Fibroblast of skin of left quadriceps (primary cell): ENCODE data around the gene DMPK.
"Not testable (repeated sequence)": the region's sequence is repeated elsewhere in the genome, so short reads cannot be mapped to it uniquely, and the experiment has no call there.

ENCODE experiments used
- DNase-seq, 2 experiments: peaks; one replicate each; pipeline ENCODE4 v3.0.0-alpha.2; 2013; ENCODE audit warnings: low read depth in 2 of 2

The DMPK gene

GRCh38 chr19:45769821-45770191, 12.5 kb downstream of the DMPK start:
- no peak for DNase-seq

DNA sequence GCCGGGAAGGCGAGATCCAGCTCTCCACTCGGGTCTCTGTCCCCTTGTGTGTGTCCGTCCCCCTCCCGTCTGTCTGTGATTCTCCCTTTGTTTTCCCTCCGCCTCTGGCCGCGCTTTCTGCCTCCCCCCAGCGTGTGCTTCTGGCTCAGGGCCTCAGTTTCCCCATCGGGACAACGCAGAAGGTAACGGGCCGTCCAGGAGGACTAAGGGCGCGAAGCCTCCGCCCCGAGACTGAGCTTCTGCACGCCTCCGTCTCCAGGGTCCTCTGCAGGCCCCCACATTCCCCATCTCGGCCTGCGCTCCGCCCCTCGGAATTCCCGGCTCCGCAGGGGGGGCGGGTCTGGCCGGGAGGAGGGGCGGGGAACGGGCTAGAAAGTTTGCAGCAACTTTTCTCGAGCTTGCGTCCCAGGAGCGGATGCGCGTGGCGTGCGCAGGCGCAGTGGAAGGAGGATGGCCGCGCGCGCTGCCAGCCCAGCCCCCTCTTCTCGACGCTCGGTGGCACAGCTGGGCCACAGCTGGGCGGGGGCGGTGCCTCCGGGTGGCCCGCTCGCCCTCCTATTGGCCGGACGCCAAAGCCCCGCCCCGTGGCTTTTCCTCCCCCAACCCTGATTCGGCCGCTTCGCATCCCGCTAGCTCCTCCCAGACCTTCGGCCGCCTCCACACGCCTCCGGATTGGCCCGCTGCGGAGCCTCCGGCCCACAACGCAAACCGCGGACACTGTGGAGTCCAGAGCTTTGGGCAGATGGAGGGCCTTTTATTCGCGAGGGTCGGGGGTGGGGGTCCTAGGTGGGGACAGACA, 13.1 kb downstream of the DMPK start, which contains the start of gene SIX5:
TSS of gene SIX5 (minus strand) at position 269 of the 799 bp plus-strand sequence. CDS start 408 bp downstream, outside the sequence.
- DNase-seq = peak; percentile 97

DNA sequence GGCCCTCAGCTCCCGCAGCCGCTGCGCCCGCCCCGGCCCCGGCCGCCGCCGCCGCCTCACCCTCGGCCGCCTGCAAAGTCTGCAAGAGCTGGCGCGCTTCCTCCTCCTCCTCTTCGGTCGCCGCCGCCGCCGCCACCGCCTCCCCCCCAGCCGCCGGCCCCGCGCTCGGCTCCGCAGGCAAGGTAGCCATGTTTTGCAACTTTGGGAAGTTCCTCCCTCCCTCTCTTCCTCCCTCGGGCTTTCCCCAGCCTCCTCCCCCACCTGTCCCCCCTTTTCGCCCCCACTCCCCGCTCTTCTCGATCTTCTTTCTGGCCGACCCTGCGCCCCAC, 13.7 kb downstream of the DMPK start:
- no peak for DNase-seq

DNA sequence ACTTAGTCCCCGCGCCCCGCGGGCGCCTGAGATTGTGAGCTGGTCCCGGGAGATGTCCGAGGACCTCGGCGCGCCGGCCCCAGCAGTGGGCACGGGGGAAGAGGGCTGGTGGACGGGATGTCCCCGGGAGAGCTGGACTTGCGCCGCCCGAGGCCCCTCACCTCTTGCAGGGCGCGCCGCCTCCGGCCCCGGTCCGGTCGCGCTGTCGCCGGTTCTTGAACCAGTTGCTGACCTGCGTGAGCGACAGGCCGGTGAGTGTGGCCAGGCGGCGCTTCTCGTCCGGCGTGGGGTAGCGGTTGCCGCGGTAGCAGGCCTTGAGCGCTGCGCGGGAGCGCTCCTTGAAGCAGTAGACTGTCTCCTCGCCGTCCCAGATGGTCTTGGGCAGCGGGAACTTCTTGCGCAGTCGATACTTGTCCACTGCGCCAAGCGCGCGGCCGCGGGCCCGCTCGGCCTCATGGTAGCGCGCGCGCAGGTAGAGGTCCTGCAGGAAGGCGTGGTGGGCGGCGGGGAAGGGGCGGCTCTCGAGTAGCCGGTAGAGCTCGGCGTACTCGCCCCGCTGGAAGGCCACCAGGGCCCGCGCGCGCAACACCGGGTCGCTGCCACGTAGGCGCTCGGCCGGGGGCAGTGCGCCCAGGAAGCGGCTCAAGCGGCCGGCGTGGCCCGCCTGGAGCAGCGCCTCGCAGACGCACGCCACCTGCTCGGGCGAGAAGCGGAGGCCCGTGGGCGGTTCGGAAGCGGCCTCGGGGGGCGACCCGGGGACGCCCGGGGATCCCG, 14.2 kb downstream of the DMPK start:
- no peak for DNase-seq

DNA sequence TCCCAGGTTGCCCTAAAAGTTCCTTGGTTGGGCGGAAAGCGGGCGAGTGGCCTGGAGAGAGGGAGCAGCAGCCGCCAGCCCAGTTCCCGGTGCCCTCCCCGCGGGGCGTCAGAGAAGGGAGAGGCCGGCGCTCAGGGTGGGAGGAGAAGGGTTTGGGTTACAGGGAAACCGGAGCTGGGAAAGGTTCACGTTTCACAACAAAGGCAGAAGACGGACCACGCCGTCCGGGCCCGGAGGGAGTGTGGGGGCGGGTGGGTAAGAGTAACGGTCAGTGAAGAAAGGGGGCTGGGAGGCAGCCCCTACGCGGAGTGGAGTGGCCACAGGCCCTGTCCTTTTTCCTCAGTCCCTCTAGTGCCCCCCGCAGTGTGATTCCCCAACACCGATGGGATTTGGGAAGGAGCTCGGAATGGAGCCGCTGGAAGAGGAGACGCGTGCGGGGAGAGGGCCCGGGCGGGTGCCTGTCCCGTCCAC, 14.8 kb downstream of the DMPK start:
- peak; percentile 51 to 61 for DNase-seq

- no peak for DNase-seq
Observed at GRCh38 chr19:45766869-45767346, 15.4 kb downstream of the DMPK start.

GRCh38 chr19:45766296-45766868, 15.9 kb downstream of the DMPK start:
- no peak for DNase-seq

- no peak for DNase-seq
Observed at GRCh38 chr19:45765702-45766295, 16.5 kb downstream of the DMPK start.

DNA sequence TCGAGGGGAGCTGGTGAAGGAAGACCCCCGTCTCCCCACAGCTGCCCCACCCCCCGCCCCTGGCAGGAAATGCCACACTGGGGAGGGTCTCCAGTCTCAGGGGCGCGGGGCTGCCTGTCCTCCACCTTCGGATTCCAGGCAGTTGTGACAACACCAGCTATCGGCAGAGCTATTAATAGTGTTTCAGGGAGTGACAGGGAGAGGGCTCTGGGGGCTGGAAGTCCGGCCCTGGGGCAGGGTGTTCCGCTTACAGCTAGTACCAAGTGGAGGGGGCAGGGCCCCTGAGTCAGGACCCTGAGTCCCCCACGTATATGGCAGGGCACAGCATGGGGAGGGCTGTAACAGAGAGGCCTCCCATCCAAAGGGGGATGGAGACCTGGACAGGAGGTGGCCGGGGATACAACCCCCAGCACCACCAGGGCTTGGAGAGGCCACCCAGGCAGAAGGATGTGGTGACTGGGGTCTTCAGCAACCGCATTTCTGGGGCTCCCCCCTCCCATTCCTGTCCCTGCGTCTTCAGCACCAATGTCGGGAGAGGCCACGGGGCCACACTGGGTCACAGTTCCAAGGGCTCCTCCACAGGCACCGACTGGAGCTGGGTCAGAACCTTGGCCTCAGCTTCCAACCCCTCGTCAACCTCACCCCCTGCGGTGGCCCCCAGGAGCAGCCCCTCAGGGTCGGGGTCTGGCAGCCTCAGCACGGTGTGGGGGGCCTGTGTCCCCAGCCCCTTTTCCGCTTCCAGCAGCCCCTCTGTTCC, 17.2 kb downstream of the DMPK start:
- DNase-seq = no peak

- DNase-seq = no peak
Observed at GRCh38 chr19:45764475-45764874, 17.8 kb downstream of the DMPK start.

DNA sequence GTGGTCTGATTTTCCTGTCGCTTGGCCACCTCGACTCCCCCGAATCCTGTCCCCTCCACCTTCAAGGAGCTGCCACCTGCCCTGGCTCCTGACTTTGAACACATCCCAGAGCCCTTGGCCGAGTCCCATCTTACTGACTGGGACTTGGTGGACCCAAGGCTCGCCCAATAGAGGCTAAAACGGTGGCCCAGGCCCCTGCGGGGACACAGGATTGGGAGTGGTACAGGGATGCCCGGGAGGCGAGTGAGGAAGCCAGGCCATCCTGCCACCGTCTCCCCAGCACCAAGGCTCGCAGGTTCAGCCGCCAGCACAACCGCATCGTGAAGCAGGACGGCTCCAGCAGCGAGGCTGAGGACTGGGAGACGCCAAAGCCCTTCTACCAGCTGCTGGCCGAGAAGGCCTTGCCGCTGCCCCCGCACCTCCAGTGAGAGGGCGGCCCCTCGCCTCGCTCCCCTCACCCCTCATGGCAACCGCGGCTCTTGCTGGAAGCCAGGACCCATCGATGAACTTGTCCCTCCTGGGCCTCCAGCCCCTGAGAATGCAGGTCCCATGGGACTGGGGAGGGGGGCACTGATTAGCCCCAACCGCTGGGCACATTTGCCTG, 18.5 kb downstream of the DMPK start:
- no peak for DNase-seq

- no peak for DNase-seq
Observed at GRCh38 chr19:45762870-45763631, 19.2 kb downstream of the DMPK start.

GRCh38 chr19:45761714-45762113, 20.6 kb downstream of the DMPK start:
- no peak for DNase-seq

- DNase-seq = no peak
Observed at GRCh38 chr19:45758921-45759320, 23.4 kb downstream of the DMPK start.

DNA sequence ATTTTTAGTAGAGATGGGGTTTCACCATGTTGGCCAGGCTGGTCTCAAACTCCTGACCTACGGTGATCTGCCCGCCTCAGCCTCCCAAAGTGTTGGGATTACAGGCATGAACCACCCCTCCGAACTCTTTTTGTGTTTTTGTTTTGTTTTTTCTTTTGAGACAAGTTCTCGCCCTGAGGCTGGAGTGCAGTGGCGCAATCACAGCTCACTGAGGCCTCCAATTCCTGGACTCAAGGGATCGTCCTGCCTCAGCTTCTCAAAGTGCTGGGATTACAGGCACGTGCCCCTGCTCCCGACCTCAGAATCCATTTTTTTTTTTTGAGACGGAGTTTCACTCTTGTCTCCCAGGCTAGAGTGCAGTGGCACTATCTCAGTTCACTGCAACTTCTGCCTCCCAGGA, 24.6 kb downstream of the DMPK start:
- DNase-seq = no peak

DNA sequence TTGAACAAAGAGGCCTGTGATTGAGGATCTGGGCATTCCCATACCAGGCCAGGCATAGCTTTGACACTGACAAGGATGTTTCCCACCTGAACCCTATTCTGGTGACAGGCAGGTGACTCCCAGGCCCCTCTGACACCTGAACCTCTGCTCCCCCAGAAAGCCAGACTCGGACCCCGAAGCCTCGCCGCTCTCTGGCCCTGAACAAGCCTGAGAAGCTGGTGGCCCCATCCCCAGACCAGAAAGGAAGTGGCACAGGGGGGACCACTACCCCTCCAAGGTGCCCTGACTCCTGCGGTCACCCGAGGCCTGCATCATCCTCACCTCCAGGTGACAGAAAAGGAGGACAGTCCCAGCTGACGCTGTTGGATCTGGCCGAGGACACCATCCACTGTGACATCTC, 28.0 kb downstream of the DMPK start:
- DNase-seq = no peak

DNA sequence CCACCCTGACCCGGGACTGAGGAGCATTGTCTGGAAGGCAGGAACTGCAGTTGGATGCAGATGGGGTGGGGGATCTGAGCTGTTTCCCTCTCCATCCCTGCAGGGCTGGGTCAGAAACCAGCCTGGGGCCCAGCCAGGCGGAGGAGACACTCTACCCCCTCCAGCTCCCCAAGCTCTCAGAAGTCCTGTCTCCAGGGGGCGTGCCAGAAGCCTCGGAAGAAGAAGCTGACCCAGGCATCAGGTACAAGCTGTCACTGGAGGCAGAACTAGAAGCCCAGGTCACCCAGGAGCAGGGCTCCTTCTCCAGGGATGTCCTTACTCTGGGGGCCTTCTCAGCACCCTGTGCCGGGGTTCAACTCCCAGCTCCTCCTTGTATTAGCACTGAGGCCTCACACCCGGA, 28.7 kb downstream of the DMPK start:
- no peak for DNase-seq

GRCh38 chr19:45752639-45753038, 29.7 kb downstream of the DMPK start:
- no peak for DNase-seq

DNA sequence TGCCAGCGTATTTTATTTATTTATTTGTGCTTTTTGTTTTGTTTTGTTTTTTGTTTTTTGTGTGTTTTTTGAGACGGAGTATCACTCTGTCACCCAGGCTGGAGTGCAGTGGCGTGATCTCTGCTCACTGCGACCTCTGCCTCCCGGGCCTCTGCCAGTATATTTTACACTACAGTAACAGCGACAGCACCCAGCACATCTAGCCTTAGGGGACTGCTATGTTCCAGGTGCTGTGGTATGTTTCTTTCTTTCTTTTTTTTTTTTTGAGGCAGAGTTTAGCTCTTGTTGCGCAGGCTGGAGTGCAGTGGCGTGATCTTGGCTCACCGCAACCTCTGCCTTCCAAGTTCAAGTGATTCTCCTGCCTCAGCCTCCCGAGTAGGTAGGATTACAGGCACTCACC, 30.8 kb downstream of the DMPK start:
- not testable (repeated sequence) for DNase-seq

- no peak for DNase-seq
Observed at GRCh38 chr19:45747513-45747912, 34.8 kb downstream of the DMPK start.
